OCI-LY3 (cell line): ENCODE data around the gene CAMK2D.

Experiments
- EZH2phosphoT487 ChIP-seq: fragments of 200-600 bp; shearing (Covaris generic); IDR thresholded peaks from 2 replicates; pipeline ENCODE4 v1.6.1; 2018; ENCODE audit warnings: antibody characterized with exemption, mixed run types, low read depth
- TF ChIP-seq, protein P1 (sequence below): fragments of 200-600, 300-600 bp; sonication (generic); IDR thresholded peaks from 2 replicates; pipeline ENCODE4 v1.5.1; 2014; ENCODE audit warnings: antibody characterized with exemption, low read length, low read depth

DNA sequence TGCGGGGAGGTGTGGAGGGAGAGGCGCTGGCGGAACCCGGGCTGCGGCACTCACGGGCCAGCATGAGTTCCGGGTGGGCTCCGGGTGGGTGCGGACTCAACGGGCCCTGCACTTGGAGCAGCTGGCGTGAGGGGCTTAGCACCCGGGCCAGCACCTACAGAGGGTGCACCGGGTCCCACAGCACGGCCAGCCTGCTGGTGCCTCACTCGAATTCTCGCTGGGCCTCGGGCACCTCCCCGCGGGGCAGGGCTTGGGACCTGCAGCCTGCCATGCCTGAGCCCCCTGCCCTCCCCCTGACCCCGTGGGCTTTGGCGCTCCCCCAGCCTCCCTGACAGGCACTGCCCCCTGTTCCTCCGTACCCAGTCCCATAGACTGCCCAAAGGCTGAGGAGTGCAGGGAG, 10.8 kb upstream of the CAMK2D start:
- TF ChIP-seq, protein P1, sequence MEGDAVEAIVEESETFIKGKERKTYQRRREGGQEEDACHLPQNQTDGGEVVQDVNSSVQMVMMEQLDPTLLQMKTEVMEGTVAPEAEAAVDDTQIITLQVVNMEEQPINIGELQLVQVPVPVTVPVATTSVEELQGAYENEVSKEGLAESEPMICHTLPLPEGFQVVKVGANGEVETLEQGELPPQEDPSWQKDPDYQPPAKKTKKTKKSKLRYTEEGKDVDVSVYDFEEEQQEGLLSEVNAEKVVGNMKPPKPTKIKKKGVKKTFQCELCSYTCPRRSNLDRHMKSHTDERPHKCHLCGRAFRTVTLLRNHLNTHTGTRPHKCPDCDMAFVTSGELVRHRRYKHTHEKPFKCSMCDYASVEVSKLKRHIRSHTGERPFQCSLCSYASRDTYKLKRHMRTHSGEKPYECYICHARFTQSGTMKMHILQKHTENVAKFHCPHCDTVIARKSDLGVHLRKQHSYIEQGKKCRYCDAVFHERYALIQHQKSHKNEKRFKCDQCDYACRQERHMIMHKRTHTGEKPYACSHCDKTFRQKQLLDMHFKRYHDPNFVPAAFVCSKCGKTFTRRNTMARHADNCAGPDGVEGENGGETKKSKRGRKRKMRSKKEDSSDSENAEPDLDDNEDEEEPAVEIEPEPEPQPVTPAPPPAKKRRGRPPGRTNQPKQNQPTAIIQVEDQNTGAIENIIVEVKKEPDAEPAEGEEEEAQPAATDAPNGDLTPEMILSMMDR: no peak
- no peak for TF ChIP-seq EZH2phosphoT487
